NCI-H1436 (cell line): ENCODE data around the gene UPF2.
"Not testable (repeated sequence)": the region's sequence is repeated elsewhere in the genome, so short reads cannot be mapped to it uniquely, and the experiment has no call there.

Source experiments
- DNase-seq: peaks from one replicate; lab custom pipeline; 2025; lab: John Stamatoyannopoulos, UW

Gene UPF2, protein sequence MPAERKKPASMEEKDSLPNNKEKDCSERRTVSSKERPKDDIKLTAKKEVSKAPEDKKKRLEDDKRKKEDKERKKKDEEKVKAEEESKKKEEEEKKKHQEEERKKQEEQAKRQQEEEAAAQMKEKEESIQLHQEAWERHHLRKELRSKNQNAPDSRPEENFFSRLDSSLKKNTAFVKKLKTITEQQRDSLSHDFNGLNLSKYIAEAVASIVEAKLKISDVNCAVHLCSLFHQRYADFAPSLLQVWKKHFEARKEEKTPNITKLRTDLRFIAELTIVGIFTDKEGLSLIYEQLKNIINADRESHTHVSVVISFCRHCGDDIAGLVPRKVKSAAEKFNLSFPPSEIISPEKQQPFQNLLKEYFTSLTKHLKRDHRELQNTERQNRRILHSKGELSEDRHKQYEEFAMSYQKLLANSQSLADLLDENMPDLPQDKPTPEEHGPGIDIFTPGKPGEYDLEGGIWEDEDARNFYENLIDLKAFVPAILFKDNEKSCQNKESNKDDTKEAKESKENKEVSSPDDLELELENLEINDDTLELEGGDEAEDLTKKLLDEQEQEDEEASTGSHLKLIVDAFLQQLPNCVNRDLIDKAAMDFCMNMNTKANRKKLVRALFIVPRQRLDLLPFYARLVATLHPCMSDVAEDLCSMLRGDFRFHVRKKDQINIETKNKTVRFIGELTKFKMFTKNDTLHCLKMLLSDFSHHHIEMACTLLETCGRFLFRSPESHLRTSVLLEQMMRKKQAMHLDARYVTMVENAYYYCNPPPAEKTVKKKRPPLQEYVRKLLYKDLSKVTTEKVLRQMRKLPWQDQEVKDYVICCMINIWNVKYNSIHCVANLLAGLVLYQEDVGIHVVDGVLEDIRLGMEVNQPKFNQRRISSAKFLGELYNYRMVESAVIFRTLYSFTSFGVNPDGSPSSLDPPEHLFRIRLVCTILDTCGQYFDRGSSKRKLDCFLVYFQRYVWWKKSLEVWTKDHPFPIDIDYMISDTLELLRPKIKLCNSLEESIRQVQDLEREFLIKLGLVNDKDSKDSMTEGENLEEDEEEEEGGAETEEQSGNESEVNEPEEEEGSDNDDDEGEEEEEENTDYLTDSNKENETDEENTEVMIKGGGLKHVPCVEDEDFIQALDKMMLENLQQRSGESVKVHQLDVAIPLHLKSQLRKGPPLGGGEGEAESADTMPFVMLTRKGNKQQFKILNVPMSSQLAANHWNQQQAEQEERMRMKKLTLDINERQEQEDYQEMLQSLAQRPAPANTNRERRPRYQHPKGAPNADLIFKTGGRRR

DNA sequence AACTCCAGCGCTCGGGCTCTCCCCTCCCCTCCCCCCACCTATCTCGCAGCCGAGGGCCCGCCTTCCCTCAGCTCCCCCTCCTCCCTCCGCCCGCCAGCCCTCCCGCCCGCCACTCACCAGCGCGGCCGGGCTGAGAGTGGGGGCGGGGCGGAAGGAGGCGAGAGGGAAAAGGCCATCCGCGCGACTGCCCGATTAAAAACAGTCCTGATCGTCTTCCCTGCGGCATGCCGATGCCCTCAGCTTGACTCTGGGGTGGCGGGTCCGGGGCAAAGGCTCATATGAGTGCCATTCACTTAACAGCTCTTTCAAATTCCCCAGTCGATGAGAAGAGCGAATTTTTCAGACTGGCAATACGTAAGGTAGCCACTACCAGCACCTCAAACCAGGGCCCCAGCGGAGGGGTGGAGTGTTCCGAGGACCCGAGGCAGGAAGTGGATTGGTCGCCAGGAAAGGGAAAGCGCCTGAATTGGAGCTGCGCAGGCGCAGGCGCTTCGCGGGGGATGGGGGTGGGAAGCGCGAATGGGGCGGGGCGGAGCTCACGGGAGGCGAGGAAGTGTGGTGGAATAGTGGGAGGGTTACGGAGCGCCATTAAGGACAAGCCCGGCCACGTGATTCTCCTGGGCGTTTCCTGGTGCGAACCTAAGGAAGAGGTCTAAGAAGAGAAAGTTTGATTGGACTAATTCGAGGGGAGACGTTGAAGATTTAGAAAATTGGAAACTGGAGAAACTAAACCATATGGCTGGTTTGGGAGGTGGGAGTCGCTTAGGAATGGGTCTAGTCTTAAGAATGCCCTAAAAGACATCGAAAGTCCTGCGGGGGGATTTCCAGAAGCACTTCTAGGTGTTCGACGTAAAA, at the start of gene UPF2:
UPF2 (minus strand) TSS at position 13 of the 855 bp plus-strand sequence. CDS start 7,386 bp downstream, outside the sequence.
- DNase-seq = peak; percentile 97

DNA sequence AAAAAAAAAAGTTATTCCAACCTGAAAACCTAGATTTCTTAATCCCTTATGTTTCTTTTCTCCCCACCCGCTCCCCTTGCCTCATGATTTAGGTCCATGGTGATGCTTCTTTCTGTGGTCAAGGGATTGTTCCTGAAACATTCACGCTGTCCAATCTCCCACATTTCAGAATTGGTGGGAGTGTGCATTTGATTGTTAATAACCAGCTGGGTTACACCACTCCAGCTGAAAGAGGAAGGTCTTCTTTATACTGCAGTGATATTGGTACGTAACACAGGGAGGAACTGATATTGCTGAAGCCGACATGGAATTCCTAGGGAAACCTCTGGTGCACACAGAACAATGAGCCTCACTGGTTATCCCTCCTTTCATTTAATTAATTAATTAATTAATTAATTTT, 48.8 kb upstream of the UPF2 start:
- no peak for DNase-seq

DNA sequence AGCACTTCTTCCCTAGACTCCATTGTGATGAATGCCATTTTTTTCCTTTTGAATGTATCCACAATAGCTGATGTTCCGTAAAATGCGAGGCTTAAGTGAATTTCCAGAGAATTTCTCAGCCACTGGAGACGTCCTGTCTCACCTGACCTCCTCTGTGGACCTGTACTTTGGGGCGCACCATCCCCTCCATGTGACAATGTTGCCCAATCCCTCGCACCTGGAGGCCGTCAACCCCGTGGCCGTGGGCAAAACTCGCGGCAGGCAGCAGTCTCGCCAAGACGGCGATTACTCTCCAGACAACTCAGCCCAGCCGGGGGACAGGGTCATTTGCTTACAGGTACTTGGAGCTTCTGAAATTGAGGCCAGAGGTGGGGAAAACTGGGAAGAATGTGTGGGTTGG, 46.3 kb upstream of the UPF2 start:
- DNase-seq = no peak

DNA sequence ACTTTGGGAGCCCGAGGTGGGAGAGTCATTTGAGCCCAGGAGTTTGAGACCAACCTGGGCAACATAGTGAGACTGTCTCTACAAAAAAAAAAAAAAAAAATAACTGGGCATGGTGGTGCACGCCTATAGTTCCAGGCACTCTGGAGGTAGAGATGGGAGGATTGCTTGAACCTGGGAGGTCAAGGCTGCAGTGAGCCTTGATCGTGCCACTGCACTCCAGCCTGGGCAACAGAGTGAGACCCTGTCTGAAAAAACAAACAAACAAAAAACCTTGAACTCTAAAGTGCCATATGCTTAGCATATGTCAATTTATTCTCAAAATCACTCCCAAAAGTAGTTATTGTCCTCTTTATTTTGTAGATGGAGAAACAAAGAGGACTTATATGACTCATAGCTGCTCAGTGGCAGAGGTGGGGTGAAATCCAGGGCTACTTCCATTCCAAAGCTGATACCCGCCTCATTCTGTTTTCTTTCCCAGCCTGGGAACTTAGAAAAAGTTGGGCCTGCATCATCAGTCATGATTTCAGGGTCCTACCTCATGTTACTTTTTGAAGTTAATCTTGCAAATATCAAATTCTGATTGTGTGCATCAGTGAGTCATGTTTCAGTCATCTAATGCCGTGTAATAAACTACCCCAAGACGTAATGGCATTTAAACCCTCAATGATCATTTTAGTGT, 39.4 kb upstream of the UPF2 start:
- no peak for DNase-seq

DNA sequence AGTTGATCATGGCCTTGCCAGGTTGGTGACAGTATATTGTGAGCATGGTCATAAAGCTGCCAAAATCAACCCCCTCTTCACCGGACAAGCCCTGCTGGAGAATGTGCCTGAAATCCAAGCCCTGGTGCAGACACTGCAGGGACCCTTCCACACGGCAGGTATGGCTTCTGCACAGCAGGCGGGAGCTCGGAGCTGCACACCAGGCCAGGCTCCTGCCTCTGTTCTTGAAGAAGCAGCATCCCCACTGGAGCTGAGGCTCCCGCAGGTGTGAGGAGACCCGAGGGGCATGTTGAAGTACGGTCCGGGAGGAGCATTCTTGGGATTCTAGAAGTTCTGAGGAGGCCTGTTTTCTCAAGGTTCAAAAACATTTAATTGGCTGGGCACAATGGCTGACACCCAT, 38.9 kb upstream of the UPF2 start:
- no peak for DNase-seq

DNA sequence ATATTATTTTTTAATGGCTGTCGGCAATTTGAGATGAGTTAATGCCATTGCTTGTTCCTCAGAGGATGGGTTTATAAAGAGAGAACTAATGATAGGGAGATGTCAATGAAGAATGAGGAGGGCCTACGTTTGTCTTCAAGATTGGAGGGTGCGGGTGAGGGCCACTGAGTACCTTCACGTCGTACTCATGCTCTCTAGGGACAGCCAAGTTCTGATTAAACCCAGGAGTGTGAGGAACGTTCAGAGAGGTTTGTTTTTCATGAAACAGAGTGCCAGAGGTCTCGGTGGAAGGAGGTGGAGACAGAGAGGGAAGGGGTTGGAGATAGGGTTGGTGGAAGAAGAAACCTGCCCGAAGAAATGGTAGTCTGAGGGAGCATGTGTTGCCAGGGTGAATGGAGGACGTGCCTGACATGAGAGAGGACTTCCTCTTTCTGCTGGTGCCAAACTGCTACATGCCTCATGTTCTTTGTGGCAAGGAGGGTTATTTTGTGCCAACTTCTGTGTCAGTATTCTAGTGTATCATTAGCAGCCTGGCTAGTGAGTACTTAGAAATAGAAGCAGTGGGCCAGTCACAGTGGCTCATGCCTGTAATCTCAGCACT, 35.1 kb upstream of the UPF2 start:
- no peak for DNase-seq

DNA sequence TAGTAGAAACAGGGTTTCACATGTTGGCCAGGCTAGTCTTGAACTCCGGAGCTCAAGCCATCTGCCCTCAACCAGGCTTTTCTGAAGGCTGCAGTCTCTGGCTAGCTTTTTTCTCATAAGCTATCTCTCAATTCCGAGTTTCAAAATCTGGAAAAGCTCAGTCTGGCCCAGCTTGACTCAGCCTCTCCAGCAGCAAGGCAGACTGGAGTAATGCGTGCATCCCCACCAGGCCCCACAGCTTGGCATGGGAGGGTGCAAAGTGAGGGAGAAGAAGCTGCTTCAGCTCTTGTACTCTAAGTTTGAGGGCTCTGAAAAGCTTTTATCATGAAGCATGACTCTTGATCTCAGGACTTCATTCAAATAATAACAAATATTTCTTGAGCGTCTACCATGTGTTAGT, 30.9 kb upstream of the UPF2 start:
- DNase-seq = no peak

DNA sequence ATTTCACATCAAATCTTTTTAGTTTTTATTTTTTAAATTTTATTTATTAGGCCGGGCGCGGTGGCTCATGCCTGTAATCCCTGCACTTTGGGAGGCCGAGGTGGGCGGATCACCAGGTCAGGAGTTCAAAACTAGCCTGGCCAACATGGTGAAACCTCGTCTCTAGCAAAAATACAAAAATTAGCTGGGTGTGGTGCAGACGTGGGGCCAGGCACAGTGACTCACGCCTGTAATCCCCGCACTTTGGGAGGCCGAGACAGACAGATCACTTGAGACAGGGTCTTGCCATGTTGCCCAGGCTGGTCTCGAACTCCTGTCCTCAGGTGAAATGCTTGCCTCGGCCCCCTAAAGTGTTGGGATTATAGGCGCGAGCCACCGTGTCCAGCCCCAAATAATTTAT, 28.8 kb upstream of the UPF2 start:
- DNase-seq = not testable (repeated sequence)

DNA sequence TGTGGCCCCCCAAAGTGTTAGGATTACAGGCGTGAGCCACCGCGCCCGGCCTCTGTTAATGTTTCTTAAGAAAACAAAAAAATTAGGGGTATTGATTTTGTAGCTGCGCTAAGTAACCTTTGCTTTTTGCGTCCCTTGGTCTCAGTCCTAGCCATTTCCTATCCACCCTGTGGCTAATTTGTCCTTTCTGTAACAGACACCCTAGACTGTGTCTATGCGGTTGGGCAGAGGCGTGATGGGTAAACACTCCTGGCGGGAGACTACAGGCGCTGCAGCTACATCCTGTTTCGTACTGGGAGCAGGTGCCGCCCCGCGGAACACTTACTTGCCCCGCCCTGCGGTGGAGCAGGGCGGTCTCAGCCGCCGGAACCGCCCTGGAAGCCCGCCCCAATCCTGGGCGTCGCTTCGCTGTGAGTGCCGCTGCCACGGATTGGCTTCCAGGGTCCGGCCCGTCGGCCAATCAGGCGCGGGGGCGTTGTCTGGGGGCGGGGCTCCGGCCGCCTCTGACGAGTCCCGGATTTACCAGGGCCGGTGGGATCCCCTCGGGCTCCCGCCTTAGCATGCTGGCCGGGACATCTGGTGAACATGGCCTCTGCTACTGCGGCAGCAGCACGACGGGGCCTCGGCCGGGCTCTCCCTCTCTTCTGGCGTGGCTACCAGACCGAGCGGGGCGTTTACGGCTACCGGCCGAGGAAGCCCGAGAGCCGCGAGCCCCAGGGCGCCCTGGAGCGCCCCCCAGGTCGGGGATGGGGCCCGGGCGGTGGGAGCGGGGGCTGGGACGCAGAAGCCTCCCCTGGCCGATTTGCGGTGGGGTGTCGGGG, 26.1 kb upstream of the UPF2 start, which contains the start of gene DHTKD1:
DHTKD1 (plus strand) TSS at position 506 of the 821 bp plus-strand sequence; CDS start at position 586, 80 bp downstream.
- peak; percentile 97 for DNase-seq

DNA sequence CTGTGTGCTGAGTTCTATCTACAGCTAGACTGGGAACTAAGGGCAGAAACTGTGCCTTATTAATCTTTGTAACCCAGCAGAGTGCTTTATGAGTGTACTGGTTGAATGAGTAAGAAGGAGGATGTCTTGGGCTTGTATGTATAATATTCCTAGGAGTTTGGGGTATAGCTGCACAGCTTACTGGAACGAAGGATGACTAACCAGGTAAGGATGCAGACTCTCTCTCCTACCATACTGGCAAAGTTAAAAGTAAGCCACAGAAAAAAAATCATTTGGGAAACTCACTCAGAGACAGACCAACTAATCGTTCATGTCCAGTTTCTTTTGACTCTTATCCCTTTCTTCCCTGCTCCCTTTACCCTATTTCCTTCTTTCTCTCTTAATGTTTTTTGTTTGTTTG, 24.7 kb upstream of the UPF2 start:
- DNase-seq = no peak

DNA sequence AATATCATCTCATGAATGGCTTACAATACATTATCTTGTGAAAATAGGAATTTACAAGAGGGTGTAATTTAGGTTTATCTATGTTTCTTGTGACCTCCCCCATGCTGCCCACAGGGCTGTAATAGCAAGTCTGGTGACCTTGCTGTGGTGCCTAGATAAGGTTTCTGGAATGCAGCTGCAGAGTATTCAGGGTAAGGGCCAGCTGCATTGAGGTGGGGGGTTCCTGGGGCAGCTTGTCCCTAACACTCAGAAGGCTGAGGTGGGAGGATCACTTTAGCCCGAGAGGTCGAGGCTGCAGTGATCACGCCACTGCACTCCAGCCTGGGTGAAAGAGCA, 20.8 kb upstream of the UPF2 start:
- DNase-seq = no peak

DNA sequence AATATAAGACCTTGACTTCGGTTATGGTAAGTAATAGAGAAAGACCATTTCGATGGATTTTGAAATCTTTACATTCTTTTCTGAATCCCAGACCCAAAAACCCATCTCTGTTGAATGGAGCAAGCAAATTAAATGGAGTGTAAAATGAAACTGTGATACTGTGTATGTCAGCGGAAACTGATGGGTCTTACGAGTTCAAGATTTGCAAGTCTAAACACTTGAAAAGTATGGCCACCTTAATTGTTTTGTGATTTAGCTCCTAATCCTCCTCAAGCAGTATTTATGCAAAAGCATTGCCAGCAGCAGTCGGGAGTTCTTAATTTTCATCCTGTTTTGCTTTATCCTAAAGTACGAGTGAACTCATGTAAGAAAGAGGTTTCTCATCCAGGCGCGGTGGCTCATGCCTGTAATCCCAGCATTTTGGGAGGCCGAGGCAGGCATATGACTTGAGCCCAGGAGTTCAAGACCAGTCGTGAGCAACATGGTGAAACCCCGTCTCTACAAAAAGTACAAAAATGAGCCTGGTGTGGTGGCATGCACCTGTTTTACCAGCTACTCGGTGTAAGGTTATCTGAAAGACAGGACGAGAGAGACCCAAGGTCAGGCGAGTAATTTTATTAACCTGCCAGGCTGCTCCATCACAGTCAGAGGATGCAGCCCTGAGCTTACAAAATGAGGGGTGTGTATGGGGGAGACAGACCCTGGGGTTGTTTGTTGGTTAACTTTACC, 20.3 kb upstream of the UPF2 start:
- DNase-seq = no peak

DNA sequence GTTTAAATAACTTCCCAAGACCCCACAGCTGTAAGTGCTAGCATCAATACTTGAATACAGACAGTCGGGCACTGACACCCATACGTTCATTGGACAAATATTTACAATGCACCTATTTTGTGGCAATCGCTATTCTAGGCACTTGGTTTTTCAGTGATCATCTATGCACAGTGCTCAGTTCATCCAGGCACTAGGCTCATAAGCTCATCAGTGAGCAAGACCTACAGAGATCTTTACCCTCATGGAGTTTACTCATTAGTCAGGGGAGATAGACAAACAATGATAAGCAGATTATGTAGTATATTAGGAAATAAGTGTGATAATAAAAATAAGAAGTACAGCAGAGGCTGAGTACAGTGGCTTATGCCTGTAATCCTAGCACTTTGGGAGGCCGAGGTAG, 18.5 kb upstream of the UPF2 start:
- no peak for DNase-seq

DNA sequence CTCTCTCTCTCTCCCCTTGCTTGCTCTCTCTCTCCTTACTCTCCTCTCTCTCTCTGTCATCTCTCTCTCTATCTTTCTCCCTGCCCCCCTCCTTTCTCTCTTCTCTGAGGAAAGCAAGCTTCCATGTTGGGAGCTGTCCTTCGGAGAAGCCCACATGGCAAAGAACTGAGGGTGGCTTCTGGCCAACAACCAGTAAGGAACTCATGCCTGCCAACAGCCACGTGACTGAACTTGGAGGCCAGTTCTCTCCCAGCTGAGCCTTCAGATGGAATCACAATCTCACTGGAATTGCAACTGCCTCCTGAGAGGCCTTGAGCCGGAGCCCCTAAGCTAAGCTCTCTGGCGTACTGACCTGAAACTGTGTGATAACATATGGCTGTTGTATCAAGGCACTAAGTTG, 14.1 kb upstream of the UPF2 start:
- no peak for DNase-seq

DNA sequence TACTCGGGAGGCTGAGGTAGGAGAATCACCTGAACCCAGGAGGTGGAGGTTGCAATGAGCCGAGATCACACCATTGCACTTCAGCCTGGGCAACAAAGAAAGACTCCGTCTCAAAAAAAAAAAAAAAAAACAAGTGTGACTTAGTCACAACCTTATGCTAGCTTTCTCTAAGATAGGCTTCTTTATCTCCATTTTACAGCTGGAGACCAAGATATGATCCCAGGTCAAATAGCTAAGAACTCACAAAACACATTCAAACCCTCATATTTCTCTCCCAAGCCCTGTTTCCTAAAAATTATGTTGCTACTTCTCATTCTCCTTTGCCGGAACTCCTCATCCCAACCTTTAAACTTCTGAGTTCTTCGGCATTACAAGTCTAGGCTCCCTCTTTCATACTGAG, 13.1 kb upstream of the UPF2 start:
- no peak for DNase-seq

DNA sequence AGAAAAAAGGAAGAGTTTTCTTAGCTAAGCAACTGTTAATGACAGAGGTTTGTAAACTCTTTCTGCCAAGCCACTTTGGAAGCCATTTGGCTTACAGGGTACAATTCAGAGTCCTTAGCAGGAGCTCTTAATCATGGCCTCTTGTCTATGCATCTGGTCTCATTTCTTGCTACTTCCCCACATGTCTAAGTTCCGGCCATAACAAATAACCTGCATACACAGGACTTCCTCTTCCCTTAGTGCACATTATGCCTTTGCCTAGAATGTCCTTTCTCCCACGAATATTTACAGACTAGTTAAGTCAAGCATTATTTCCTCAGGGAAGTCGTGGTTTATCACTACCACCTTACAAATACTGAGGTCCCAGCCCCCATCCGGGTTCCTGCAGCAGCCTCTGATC, 8.6 kb upstream of the UPF2 start:
- DNase-seq = no peak

DNA sequence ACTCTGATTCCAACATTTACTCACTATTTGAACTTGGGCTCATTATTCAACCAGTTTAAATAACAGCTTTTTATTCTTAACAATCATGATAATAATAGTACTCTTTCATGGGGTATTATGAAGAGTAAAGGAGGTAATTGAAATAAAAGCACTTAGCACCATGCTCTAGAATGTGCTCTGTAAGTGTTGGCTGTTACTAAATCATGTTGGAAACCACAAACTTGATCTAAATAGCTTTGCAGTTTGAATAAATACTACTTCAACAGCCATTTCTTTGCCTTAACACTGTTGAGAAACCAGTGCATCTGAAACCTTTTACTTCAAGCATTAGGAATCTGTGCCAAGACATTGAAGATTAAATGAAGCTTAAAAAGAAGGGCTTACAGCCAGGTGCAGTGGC, 7.9 kb upstream of the UPF2 start:
- DNase-seq = peak; percentile 23

DNA sequence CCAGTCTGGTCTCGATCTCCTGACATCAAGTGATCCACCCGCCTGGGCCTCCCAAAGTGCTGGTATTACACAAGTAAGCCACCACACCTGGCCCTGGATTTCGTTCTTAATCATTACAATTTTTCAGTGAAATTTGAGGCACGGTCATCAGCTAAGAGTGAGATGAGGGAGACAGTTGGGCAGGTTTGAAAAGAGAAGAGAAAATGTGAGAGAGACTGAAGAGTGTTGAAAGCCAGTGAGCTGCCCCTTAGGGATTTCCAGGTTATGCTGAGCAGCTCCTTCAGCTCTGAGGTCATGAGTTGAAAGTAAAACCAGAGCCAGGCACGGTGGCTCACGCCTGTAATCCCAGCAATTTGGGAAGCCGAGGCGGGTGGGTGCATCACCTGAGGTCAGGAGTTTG, 5.9 kb upstream of the UPF2 start:
- DNase-seq = no peak

DNA sequence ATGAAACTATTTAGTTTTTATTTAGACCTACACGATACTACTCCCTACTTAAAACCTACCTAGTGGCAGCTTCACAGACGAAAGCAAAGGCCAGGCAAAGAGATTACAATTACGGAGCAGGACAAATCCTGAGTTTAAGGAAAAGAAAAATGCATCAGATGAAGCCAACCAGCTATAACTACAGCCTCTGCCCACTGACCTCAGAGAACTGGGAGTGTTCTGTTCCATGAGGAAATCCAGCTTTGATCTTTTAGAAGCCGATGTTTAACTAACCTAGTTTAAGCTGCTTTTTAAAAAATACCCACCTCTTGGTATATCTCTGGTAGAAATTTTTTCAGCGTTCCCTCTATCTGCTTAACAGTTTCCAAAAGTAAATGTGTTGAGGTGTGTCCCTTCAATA, 3.0 kb upstream of the UPF2 start:
- no peak for DNase-seq
